Activated T-cell treated with anti-CD3 and anti-CD28 coated beads, Interleukin-2, amount 50 U/mL, for 4 hours (primary cell): ENCODE data around the gene FNDC4. TPM values are rescaled to one million over a fixed set of nuclear protein-coding genes. Genes with fewer than 3 reads are reported as not detected.

ENCODE experiments used
- ATAC-seq, 2 donors: fragments of 200-7000 bp; cut with Tn5 transposase; one replicate each; pipeline ENCODE4 v1.10.0; 2021
- DNase-seq: peaks from one replicate; pipeline ENCODE4 v3.0.0-alpha.2; 2020
- H3K27me3 Mint-ChIP-seq: one replicate; pipeline ENCODE4 v1.8.0; 2021; ENCODE audit warnings: low read depth, mixed read lengths
- H3K36me3 Mint-ChIP-seq: one replicate; pipeline ENCODE4 v1.8.0; 2022; ENCODE audit warnings: mixed read lengths; ENCODE audit not compliant: insufficient read depth
- H3K4me1 Mint-ChIP-seq: one replicate; pipeline ENCODE4 v1.8.0; 2021; ENCODE audit warnings: low read depth, mixed read lengths
- H3K4me3 Mint-ChIP-seq: one replicate; pipeline ENCODE4 v1.8.0; 2021; ENCODE audit warnings: mild to moderate bottlenecking, moderate library complexity, mixed read lengths
- H3K9me3 Mint-ChIP-seq: one replicate; pipeline ENCODE4 v1.8.0; 2021; ENCODE audit warnings: mixed read lengths
- total RNA-seq, 3 donors: library from RNA; stranded (reverse); gene quantifications; one replicate each; pipeline ENCODE4 v1.2.1, GENCODE V29; 2021

Gene FNDC4
- total RNA-seq, 3 donors from 2014 or later = 0.11 TPM; not detected in 2

GRCh38 chr2:27502142-27502541 is 7.1 kb upstream of the FNDC4 start:
- H3K4me1 Mint-ChIP-seq = no peaks in the 10 kb centered on the region
- DNase-seq = no peak
- no peaks in the 10 kb centered on the region for H3K9me3 Mint-ChIP-seq
- H3K36me3 Mint-ChIP-seq = no peaks in the 10 kb centered on the region
- ATAC-seq = no peak
- H3K27me3 Mint-ChIP-seq = peaks cover 11% of the 10 kb centered on the region
- H3K4me3 Mint-ChIP-seq = no peak overlapping the region

DNA sequence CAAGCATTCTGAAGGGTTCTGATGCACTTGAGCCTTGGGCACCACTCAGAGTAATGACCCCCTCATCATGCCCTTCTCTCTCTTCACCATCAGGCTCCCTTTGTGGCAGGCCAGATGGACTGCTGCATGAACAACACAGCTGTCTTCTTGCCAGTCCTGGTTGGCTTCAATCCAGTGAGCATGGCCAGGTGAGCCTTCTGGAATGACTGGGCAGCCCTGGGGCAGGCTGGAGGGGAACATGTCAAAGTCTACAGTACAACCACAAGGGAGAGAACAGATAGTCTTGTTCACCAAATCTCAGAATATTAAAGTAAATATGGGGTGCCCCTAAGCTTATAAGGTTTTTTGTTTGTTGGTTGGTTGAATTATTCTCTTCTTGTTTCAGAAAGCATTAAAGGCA is 6.0 kb upstream of the FNDC4 start:
- DNase-seq (no peak), ATAC-seq (no peak)
- Mint-ChIP-seq H3K27me3 (peaks cover 22% of the 10 kb centered on the region), H3K36me3 (no peaks in the 10 kb centered on the region), H3K4me3 (no peak overlapping the region), H3K4me1 (no peaks in the 10 kb centered on the region), H3K9me3 (no peaks in the 10 kb centered on the region)

- H3K4me1 Mint-ChIP-seq = peaks cover 11% of the 10 kb centered on the region
- no peaks in the 10 kb centered on the region for H3K9me3 Mint-ChIP-seq
- no peak overlapping the region for H3K4me3 Mint-ChIP-seq
- ATAC-seq (no peak), DNase-seq (no peak)
- no peaks in the 10 kb centered on the region for H3K36me3 Mint-ChIP-seq
- H3K27me3 Mint-ChIP-seq = peaks cover 36% of the 10 kb centered on the region
Observed at GRCh38 chr2:27498975-27499374, 4.0 kb upstream of the FNDC4 start.

DNA sequence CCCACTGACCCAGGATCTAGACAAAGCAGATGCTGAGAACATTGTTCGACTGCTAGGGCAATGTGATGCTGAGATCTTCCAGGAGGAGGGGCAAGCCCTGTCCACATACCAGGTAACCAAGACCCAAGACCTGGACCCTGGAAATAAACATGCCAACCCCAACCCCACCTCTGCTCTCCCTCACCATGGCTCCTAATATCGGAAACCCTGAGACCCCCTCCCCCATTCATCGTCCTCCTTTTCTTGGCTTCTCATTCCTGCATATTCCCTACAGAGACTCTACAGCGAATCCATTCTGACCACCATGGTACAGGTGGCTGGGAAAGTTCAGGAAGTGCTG is 2.3 kb upstream of the FNDC4 start:
- H3K4me3 Mint-ChIP-seq = no peak overlapping the region
- peaks cover 46% of the 10 kb centered on the region for H3K27me3 Mint-ChIP-seq

DNA sequence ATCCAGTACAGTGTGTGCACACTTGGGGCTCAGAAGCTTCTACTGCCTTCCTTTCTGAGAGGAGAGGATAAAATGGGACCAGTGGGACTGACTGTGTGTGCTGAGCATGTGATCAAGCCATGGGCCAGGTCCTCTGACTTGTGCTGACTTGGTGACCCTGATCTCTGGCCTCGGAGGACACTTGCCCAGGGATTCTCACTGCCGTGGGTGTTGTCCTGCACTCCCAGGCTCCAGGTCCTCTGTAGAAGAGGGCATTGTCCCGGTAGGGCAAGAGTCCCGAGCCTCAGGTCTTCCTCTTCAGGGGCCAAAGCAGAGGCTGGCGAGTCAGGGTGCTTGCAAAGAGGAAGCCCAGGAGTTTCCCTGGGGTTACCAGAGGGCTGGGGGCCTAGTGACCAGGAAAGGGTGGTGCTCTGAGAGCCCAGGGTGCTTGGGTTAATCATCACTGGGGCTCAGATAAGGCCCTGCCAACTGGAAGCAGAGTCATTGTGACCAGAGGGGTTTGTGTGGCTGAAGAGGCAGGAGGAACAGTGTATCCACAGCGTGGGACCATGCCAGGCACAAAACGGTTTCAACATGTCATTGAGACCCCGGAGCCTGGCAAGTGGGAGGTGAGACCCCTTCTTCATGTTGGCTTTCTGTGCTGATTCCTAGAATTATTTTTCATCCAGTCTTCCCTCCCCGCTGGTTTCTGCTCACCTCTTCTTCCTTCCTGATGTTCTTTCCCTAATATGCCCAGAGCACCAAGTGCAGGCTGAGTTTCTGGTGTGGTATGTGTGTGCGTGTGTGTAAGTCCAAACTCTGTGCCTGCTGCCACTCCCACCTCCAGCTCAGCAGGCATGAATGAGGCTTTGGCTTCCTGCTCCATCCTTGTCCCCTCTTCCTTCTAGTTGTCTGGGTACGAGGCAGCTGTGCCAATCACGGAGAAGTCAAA is 1.6 kb upstream of the FNDC4 start, which contains the start of gene GCKR:
GCKR (plus strand) TSS at position 483 of the 931 bp plus-strand sequence; CDS start at position 549, 66 bp downstream.
- H3K4me3 Mint-ChIP-seq = peak within 1 kb of the TSS; percentile 55
- no peaks in the 10 kb centered on the region for H3K36me3 Mint-ChIP-seq
- peaks cover 13% of the 10 kb centered on the region for H3K4me1 Mint-ChIP-seq
- DNase-seq (no peak), ATAC-seq (no peak)
- H3K27me3 Mint-ChIP-seq = peaks cover 46% of the 10 kb centered on the region
- H3K9me3 Mint-ChIP-seq = no peaks in the 10 kb centered on the region

More for the DNA sequence above, 2.3 kb upstream of the FNDC4 start:
- H3K36me3 Mint-ChIP-seq = no peaks in the 10 kb centered on the region
- peaks cover 13% of the 10 kb centered on the region for H3K4me1 Mint-ChIP-seq
- ATAC-seq (no peak), DNase-seq (no peak)
- H3K9me3 Mint-ChIP-seq = no peaks in the 10 kb centered on the region

- Mint-ChIP-seq H3K9me3 (no peaks in the 10 kb centered on the region), H3K4me1 (peaks cover 13% of the 10 kb centered on the region), H3K4me3 (peak overlapping the region; percentile 55), H3K36me3 (no peaks in the 10 kb centered on the region), H3K27me3 (peaks cover 46% of the 10 kb centered on the region)
- DNase-seq (no peak), ATAC-seq (no peak)
Observed at GRCh38 chr2:27495840-27496356, 898 bp upstream of the FNDC4 start.

GRCh38 chr2:27494284-27494943 is 586 bp downstream of the FNDC4 start:
- no peak for DNase-seq
- H3K9me3 Mint-ChIP-seq = no peaks in the 10 kb centered on the region
- H3K4me1 Mint-ChIP-seq = peaks cover 22% of the 10 kb centered on the region
- H3K36me3 Mint-ChIP-seq = no peaks in the 10 kb centered on the region
- ATAC-seq = no peak
- H3K4me3 Mint-ChIP-seq = peak overlapping the region; percentile 23
- peaks cover 46% of the 10 kb centered on the region for H3K27me3 Mint-ChIP-seq

- H3K9me3 Mint-ChIP-seq = no peaks in the 10 kb centered on the region
- no peak for ATAC-seq
- H3K36me3 Mint-ChIP-seq = no peaks in the 10 kb centered on the region
- H3K27me3 Mint-ChIP-seq = peaks cover 43% of the 10 kb centered on the region
- H3K4me1 Mint-ChIP-seq = peaks cover 26% of the 10 kb centered on the region
- H3K4me3 Mint-ChIP-seq = peak overlapping the region; percentile 45
- no peak for DNase-seq
Observed at GRCh38 chr2:27493948-27494283, 1.1 kb downstream of the FNDC4 start.

- no peaks in the 10 kb centered on the region for H3K9me3 Mint-ChIP-seq
- ATAC-seq = no peak
- peaks cover 29% of the 10 kb centered on the region for H3K4me1 Mint-ChIP-seq
- no peaks in the 10 kb centered on the region for H3K36me3 Mint-ChIP-seq
- H3K4me3 Mint-ChIP-seq = no peak overlapping the region
- no peak for DNase-seq
- peaks cover 39% of the 10 kb centered on the region for H3K27me3 Mint-ChIP-seq
Observed at GRCh38 chr2:27492557-27492956, 2.4 kb downstream of the FNDC4 start.

DNA sequence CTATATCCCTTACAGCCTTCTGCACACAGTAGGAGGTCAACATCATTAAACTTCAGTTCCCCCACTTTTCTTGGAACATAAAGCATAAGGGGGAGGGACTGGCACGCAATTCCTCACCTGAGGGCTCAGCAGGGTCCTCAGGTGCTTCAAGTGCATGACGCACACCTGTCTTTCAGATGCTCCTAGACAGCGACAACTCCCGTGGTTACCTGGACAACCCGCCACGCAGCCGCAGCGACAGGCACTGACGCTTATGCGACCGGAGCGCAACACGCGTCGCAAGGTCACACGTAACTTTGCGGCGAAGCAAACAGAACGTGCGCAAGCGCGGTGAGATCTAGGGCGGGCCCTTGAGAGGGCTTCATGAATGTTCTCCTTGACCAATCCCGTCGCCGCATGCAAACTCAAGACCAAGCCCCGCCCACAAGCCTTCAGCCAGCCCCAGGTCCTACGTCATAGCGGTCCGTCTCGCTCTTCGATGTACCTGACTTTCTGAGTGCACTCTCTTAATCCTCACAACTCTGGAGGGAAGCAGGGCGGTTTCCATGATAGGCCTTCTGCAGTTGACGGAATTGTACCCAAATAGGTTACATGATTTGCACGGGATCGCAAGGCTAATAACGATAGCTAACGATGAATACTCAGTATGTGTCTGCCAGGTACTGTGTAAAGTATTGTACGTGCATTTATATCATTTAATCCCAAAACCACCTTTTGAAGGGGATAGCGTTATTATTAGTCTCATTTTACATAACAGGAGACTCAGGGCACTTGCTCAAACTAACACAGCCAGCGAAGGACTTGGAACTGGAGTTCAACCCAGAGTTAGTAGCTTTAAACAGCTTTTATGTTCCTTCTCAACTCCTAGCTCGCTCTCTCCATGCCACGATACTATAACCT is 5.3 kb downstream of the FNDC4 start, which contains the start of gene IFT172:
IFT172 (minus strand) TSS at position 246 of the 900 bp plus-strand sequence; CDS start at position 156, 90 bp downstream.
- ATAC-seq = peak; percentile 95 to 97
- peak; percentile 98 for DNase-seq
- Mint-ChIP-seq H3K27me3 (peaks cover 16% of the 10 kb centered on the region), H3K4me1 (peaks cover 23% of the 10 kb centered on the region), H3K9me3 (no peaks in the 10 kb centered on the region), H3K4me3 (peak within 1 kb of the TSS; percentile 81), H3K36me3 (peaks cover 3% of the 10 kb centered on the region)

DNA sequence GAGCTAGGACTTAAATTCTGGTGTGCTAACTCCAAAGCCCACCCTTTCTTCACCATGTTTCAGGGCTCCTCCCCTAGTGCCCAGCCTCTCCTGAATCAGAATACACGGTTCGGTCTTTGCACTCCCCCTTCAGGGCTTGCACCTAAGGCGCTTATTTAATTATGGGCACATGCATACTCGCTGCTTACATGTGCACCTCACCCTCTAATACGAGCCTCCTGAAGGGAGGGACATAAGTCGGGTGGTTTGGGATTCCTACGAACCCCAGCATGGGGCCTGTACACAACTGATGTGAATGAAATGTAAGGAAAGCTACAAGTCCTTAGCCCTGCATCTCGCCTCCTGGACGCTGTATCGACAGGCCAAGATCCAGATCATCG is 5.9 kb downstream of the FNDC4 start:
- peaks cover 4% of the 10 kb centered on the region for H3K36me3 Mint-ChIP-seq
- no peaks in the 10 kb centered on the region for H3K9me3 Mint-ChIP-seq
- peak overlapping the region; percentile 81 for H3K4me3 Mint-ChIP-seq
- DNase-seq (no peak), ATAC-seq (no peak)
- H3K4me1 Mint-ChIP-seq = peaks cover 20% of the 10 kb centered on the region
- peaks cover 11% of the 10 kb centered on the region for H3K27me3 Mint-ChIP-seq

DNA sequence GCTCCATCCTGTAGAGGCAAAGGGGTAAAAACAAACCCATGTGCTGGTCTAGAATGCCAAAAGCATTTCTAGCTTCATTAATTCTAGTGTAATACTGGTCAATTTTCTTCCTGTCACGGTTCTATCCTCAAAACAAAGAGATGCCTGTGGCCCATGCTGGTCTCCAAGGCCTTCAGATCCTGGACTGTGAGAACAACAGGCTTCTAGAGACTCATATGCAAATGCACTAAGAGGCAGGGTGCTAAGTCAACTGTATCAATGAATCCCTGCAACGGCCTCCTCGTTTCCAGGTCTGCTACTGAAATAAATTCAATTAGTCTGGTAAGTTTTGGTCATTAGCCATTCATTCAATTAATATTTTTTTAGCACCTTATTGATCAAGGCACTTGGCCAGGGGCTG is 9.5 kb downstream of the FNDC4 start:
- Mint-ChIP-seq H3K27me3 (no peaks in the 10 kb centered on the region), H3K4me3 (no peak overlapping the region), H3K4me1 (peaks cover 17% of the 10 kb centered on the region), H3K9me3 (no peaks in the 10 kb centered on the region), H3K36me3 (peaks cover 14% of the 10 kb centered on the region)
- no peak for DNase-seq
- no peak for ATAC-seq

DNA sequence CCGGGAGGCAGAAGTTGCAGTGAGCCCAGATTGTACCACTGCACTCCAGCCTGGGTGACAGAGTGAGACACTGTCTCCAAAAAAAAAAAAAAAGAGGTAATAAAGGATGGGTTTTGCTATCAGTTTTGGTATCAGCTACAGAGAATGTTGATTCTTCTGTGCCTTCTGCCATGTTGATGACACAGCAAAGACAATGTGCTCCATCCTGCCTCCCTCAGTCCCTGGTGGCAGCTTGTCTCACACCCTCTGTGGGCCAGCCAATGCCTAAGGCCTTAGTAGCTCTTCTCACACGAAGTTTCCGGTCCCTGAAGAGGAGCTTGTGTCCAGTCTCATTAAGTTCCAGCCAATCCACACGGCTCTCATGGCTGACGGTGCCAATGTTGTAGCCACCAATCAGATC is 23.0 kb downstream of the FNDC4 start:
- Mint-ChIP-seq H3K4me3 (no peak overlapping the region), H3K27me3 (no peaks in the 10 kb centered on the region), H3K36me3 (peaks cover 8% of the 10 kb centered on the region), H3K9me3 (no peaks in the 10 kb centered on the region), H3K4me1 (no peaks in the 10 kb centered on the region)
- ATAC-seq = no peak
- no peak for DNase-seq

DNA sequence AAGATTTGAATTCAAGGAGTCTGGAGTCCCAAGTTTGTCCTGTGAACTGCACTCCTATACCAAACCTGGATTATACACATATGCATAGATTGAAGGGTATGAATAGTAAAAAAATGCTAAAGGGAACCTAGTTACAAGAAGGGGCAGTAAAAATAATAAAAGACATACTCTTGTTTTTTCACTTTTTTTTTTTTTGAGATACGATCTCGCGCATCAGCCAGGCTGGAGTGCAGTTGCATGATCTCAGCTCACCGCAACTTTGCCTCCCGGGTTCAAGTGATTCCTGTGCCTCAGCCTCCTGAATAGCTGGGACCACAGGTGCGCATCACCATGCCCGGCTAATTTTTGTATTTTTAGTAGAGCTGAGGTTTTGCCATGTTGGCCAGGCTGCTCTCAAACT is 30.6 kb downstream of the FNDC4 start:
- H3K4me3 Mint-ChIP-seq = no peak overlapping the region

More for the DNA sequence above, 30.6 kb downstream of the FNDC4 start:
- H3K27me3 Mint-ChIP-seq = no peaks in the 10 kb centered on the region
- no peaks in the 10 kb centered on the region for H3K9me3 Mint-ChIP-seq
- H3K36me3 Mint-ChIP-seq = peaks cover 9% of the 10 kb centered on the region
- H3K4me1 Mint-ChIP-seq = no peaks in the 10 kb centered on the region
- ATAC-seq = no peak
- DNase-seq = no peak
